Limb (tissue), 2 donors: ENCODE measurements around the gene SELENOM.
A peak's percentile ranks its signal among the peaks of the same experiment; 100 is the strongest.

Experiments
- DNase-seq, 2 donors: peaks; one replicate each; pipeline ENCODE4 v3.0.0-alpha.2; 2016; ENCODE audit errors: extremely low spot score in 2 of 2

The SELENOM gene

GRCh38 chr22:31107178-31107893, at the start of gene SELENOM:
Gene SELENOM, minus strand, starts transcription at chr22:31107568. Its CDS starts 63 bp downstream, at chr22:31107505.
- DNase-seq: peak; percentile 91 to 94

GRCh38 chr22:31155422-31155821, 48.1 kb upstream of the SELENOM start:
- DNase-seq: peak in 1 of 2 donors; percentile 40

GRCh38 chr22:31154975-31155374, 47.6 kb upstream of the SELENOM start:
- DNase-seq: no peak

GRCh38 chr22:31153357-31153756, 46.0 kb upstream of the SELENOM start:
- no peak for DNase-seq

DNA sequence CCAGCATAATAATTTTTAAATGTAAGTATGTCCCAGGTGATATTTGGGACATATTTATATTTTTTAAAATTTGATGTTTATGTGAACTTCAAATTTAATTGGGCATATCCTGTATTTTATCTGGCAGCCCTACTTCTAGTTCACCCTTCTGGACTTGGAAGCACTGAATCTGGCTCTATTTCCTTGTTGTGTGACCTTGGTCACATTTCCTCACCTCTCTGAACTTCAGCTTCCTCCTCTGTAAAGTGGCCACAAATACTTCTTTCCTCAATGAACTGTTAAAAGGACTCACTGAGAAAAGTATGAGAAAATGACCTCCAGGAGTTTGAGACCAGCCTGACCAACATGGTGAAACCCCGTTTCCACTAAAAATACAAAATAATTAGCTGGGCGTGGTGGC, 44.5 kb upstream of the SELENOM start:
- no peak for DNase-seq

DNA sequence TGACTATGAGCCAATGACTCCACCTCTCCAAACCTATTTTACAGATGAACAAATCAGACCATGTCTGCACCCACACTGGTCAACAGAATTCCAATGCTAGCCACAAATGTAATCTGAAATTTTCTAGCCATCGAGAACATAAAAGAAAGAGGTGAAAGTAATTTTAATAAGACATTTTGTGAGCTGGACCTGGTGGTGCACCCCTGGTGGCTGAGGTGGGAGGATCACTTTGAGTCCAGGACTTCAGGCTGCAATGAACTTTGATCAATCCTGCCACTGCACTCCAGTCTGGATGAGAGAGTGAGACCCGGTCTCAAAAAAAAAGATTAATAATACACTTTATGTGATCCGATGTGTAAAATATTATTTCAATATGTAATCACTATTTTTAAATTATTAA, 43.2 kb upstream of the SELENOM start:
- DNase-seq: no peak

GRCh38 chr22:31148953-31149627, 41.7 kb upstream of the SELENOM start:
- peak; percentile 44 to 78 for DNase-seq

- peak in 1 of 2 donors; percentile 9 for DNase-seq
Measured at GRCh38 chr22:31148488-31148887, 41.1 kb upstream of the SELENOM start.

DNA sequence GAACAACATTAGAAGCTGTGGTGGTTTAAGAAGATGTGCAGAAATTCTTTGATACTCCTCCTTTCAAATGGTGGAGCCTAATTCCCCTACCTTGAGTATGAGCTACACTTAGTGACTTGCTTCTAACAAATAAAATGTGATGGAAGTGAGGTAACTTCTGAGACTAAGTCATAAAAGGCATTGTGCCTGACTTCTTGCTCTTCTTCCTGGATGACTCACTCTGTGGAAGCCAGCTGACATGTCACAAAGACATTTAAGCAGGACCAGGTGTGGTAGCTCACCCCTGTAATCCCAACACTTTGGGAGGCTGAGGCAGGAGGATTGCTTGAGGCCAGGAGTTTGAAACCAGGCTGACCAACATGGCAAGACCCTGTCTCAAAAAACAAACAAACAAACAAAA, 36.9 kb upstream of the SELENOM start:
- no peak for DNase-seq

GRCh38 chr22:31143537-31143936, 36.2 kb upstream of the SELENOM start:
- DNase-seq: no peak

GRCh38 chr22:31143038-31143437, 35.7 kb upstream of the SELENOM start:
- no peak for DNase-seq

- no peak for DNase-seq
Measured at GRCh38 chr22:31142285-31142684, 34.9 kb upstream of the SELENOM start.

DNA sequence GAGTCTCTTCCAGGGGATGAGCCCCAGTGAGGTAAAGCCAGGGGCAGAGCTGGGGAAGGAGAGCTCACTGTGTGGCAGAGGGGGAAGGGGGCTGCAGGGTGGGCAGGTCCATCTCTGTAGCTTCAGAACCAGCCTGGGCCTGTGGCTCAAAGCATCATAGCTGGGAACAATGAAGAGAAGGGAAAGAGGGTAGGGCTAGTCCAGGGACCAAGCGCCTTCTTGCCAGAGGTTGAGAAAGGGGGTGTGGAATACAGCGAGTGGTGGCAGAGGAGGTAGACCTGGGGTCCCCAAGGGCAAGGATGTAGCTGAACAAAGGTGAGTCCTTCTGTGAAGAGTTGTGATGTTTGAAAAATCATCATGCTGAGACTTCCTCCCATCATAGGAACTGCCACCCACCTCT, 34.2 kb upstream of the SELENOM start:
- no peak for DNase-seq

GRCh38 chr22:31140746-31141145, 33.4 kb upstream of the SELENOM start:
- no peak for DNase-seq

GRCh38 chr22:31139866-31140716, 32.7 kb upstream of the SELENOM start, which contains the start of gene PLA2G3:
Gene PLA2G3, minus strand, starts transcription at chr22:31140508. Its CDS starts 154 bp downstream, at chr22:31140354.
- DNase-seq: peak; percentile 13 to 48

DNA sequence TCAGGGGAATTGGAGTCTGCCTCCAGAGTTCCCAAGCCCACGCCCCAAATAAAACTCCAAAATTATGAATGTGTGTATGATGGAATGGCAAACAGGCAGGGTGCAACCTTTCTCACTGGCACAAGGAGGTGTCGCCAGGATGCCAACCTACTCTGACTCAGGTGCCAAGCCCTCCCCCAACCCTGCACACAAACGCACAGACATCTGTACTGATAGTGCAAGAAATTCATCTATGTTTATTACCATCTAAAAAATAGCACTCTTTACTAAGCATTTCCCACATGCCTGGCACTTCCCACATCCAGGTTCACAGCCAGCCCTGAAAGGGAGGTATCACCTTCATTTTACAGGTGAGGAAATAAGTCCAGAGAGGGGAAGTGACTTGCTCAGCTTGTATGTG, 31.7 kb upstream of the SELENOM start:
- DNase-seq: no peak

- no peak for DNase-seq
Measured at GRCh38 chr22:31138126-31138525, 30.8 kb upstream of the SELENOM start.

GRCh38 chr22:31137721-31138120, 30.4 kb upstream of the SELENOM start:
- DNase-seq: no peak

- no peak for DNase-seq
Measured at GRCh38 chr22:31136711-31137110, 29.3 kb upstream of the SELENOM start.

GRCh38 chr22:31136155-31136554, 28.8 kb upstream of the SELENOM start:
- DNase-seq: no peak

GRCh38 chr22:31135706-31136105, 28.3 kb upstream of the SELENOM start:
- no peak for DNase-seq

DNA sequence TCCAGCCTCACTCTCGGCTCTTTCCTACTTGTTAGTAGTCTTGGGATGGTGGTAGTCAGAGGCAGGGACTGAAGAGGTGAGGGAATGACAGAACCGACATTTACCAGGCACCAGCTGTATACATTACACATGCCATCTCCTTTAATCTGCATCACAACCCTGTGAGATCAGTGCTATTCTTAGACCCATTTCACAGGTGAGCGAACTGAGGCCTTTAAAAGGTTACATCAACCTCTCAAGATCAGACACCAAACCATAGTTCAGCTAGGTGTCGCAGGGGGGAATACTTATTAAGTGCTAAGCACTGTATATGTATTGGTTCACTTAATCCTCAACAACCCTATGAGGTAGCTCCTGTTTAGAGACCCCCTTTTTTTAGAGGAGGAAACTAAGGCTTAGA, 27.3 kb upstream of the SELENOM start:
- DNase-seq: no peak
